ENCODE measurements around the gene IL19.

The IL19 gene

GRCh38 chr1:206770531-206771337 is at the start of gene IL19:
Gene IL19, plus strand, starts transcription at chr1:206770773. Its CDS starts 65,890 bp downstream, at chr1:206836663.
- FAIRE-seq (peak; percentile 64), DNase-seq (ENCODE audit: extremely low spot score, insufficient read length, low read depth) (no peak)

DNA sequence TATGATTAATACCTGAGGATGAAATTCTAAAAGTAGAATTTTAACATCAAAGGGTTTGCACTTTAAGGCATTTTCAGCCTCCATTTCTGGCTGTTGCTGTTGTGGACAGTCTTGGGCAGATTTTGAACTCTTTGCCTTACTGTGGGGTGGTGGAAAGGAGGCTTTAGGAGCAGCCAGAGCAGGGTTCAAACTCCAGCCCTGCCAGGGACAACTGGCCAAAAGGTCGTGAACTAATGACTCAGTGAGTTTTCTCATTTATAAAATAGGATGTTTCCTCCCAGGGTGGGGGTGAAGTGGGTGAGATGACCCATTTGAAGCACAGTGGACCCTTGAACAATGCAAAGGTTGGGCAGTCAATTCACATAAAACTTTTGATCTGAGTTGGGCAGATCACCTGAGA is 49.1 kb upstream of the IL19 start:
- FAIRE-seq (no peak), DNase-seq (ENCODE audit: extremely low spot score, insufficient read length, low read depth) (no peak)

DNA sequence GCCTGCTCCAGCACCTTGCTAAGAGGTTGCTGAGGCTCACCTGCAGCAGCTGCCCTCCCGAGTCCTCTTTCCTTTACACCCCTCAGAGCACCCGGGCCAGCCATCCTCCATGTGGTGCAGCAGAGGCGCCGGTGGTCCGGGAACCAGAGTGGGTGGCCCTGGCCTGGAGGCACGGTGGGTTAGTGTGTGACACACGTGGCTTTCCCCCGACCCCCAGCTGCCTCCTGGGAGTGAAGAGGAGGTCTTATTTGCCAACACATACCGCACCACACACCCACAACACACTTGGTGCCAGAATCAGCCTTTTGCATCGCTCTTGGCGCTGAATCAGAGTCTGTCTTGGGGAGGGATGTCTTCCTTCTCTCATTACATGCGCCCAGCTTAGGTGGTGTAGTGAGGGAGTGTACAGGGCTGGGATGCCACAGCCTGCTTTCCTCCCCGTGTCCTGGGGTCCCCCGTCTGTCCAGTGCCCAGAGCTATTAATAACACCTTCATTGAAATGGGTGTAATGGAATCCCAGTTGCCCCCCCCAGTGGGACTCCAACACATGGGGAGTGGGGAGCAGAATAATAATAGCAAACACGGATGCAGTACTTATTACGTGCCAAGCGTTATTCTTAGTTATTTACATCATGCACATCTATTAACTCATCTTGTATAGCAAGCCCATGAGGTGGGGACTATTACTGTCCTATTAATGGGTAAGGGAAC is 47.7 kb upstream of the IL19 start:
- no peak for FAIRE-seq
- no peak for DNase-seq (ENCODE audit: extremely low spot score, insufficient read length, low read depth)

- no peak for FAIRE-seq
Measured at GRCh38 chr1:206723462-206723804, 47.1 kb upstream of the IL19 start.

GRCh38 chr1:206723805-206724472 is 46.6 kb upstream of the IL19 start:
- DNase-seq (ENCODE audit: extremely low spot score, insufficient read length, low read depth) (no peak), FAIRE-seq (no peak)

More at GRCh38 chr1:206723462-206723804, 47.1 kb upstream of the IL19 start:
- DNase-seq (ENCODE audit: extremely low spot score, insufficient read length, low read depth) = no peak

DNA sequence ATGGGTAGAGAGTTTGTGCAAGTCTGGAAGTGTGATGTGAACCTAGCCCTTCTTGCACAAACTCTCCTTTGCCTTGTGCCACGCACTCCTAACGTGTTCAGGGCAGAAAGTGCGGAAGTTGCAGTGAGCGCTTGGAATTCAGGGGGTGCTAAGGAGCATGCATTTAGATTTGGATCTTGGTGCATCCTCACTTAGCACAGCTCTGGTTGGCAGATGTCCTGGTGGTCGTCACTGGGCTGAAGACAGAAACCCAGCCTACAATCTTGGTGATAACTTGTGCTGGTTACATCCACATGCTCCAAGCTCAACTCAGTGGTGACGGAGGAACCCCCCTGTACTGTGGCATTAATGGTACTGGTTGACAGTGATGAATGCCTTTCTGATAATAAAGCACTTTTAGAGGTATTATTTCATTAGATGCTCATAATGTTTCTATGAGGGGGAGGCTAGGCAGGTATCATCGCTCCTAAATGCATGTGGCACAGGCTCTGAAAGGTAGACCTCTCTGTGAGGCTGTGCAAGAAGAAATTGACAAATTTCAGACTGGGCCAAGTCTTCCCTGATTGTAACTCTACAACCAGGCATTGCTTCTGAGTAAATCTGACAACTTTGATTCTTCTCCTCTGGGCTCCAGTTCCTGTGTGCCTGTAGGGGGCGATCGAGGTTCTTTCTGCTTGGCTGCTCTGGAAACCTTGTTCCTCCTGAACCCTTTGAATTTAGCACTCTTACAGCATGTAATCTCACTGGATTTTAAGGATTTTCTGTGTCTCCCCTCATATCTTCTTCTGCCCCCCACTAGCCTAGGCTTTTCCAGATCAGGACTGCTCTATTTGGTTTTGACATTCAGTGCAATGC is 45.2 kb upstream of the IL19 start:
- peak; percentile 38 for FAIRE-seq
- no peak for DNase-seq (ENCODE audit: extremely low spot score, insufficient read length, low read depth)

GRCh38 chr1:206727981-206728696 is 42.4 kb upstream of the IL19 start:
- FAIRE-seq = no peak
- no peak for DNase-seq (ENCODE audit: extremely low spot score, insufficient read length, low read depth)

DNA sequence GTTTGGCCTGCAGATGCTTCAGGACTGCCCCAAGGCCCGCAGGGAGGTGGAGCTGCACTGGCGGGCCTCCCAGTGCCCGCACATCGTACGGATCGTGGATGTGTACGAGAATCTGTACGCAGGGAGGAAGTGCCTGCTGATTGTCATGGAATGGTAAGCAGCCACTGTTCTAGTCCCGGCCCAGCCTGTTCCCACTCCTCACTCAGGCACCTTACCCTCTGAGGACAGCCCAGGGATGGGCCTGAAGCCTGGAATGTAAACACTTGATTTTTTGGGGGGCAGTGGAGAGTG is 41.9 kb upstream of the IL19 start:
- no peak for DNase-seq (ENCODE audit: extremely low spot score, insufficient read length, low read depth)
- no peak for FAIRE-seq

DNA sequence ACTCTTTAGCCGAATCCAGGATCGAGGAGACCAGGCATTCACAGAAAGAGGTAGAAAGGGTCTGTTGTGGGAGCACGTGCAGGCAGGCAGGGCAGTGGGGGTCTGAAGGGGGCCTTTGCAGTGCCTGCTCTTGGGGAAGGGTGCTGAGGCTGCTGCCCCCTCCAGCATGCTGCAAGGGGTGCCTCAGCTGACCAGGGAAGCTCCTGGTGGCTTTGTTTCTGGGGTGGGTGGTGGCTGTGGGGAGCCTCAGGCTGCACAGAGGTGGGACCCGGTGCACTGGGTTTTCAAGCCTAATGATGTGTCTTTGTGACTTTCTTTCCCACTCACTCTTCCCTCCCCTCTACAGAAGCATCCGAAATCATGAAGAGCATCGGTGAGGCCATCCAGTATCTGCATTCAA is 41.5 kb upstream of the IL19 start:
- FAIRE-seq = no peak
- DNase-seq (ENCODE audit: extremely low spot score, insufficient read length, low read depth) = no peak

GRCh38 chr1:206729507-206729906 is 41.1 kb upstream of the IL19 start:
- DNase-seq (ENCODE audit: extremely low spot score, insufficient read length, low read depth) = no peak
- FAIRE-seq = no peak

DNA sequence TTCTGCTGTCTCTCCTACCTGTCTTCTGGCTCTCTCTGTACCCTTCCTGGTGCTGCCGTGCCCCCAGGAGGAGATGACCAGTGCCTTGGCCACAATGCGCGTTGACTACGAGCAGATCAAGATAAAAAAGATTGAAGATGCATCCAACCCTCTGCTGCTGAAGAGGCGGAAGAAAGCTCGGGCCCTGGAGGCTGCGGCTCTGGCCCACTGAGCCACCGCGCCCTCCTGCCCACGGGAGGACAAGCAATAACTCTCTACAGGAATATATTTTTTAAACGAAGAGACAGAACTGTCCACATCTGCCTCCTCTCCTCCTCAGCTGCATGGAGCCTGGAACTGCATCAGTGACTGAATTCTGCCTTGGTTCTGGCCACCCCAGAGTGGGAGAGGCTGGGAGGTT is 38.1 kb upstream of the IL19 start:
- no peak for FAIRE-seq
- DNase-seq (ENCODE audit: extremely low spot score, insufficient read length, low read depth) = no peak

DNA sequence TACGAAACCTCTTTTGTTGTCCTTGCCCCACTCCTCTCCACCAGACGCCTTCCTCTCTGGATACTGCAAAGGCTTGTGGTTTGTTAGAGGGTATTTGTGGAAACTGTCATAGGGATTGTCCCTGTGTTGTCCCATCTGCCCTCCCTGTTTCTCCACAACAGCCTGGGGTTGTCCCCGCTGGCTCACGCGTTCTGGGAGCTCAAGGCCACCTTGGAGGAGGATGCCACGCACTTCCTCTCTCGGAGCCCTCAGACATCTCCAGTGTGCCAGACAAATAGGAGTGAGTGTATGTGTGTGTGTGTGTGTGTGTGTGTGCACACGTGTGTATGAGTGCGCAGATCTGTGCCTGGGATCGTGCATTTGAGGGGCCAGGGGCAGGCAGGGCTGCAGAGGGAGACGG is 37.6 kb upstream of the IL19 start:
- DNase-seq (ENCODE audit: extremely low spot score, insufficient read length, low read depth) (no peak), FAIRE-seq (no peak)

DNA sequence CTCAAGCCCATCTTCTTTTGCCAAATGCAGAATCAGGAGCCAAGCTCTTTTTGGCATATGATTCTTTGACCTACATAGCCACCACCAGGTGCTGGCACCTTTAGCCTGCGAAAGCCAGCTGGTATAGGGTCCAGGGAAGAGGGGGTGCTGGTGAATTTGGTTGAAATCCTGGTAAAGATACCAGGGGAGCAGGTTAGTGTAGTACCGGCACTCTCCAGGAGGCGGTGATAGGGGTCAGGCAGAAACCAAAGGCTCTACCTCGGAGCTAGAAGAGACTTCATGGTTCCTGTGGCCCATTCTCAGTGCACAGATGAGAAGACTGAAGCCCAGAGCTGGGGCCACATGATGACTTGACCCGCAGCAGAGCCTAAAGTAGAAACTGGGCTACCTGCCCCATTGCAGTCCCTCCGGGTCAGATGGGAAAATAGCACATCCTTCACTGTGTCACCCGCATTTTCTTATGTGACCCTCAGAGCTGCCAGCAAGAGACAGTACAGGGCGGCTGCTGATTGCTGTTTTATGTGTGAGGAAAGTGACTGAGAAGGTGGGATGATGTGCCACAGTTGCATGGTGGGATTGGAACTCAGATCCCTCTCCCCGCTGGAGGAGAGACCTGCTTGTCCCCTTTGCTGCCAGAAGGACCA is 36.0 kb upstream of the IL19 start:
- FAIRE-seq (peak; percentile 86), DNase-seq (ENCODE audit: extremely low spot score, insufficient read length, low read depth) (peak; percentile 52)

DNA sequence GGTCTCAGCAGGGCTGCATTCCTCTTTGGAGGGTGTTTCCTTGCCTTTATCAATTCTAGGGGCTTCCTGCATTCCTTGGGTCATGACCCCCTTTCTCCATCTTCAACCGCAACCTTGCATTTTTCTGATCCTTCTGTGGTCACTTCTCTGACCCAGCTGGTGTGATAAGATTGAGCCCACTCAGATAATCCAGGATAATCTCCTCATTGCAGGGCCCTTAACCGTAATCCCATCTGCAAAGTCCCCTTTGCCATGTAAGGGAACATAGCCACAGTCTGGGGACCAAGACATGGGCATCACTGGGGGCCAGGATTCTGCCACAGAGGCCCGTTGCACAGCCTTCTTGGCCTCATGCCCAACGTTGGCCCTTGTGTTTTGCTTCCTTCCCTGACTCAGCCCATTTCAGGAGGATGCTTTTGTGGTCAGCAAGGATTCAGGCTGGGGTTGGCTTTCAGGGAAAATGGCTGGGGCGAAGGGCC is 35.0 kb upstream of the IL19 start:
- DNase-seq (ENCODE audit: extremely low spot score, insufficient read length, low read depth) (no peak), FAIRE-seq (no peak)

DNA sequence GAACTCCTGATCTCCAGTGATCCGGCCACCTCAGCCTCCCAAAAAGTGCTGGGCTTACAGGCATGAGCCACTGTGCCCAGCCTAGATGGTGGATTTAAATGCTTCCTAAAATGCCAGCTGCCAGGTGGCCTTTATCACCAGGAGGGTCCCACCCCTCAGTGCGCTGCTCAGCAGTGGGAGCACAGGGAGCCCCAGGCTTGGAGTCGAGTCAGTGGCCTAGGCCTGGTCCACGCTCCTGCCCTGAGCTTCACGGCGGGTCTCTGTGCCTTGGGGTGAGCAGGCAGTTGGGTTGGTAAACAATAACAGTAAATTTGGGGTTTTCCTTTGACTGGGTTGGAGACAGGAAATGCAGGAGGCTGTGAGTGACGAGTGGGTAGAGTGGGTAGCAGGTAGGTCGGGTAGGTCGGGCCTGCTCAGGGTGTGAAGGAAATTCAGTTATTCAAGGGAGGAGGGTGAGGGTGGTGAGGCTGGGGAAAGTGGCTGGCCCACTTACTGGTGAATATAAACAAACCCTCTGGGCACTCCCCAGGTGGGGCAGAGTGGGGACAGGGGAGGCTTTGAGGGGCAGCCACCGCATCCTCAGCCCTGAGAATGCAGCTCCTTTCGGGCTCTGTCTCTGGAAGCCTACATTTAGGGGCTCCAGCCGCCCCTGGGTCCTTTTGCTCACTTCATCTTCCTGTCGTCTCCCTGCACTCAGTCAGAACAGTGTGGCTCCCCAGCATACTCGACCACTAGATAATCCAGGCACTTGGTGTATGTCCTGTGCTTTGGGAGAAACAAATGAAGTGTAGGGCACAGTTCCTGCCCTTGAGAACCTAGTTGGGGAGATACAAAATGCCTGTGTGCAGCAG is 33.5 kb upstream of the IL19 start:
- FAIRE-seq (no peak), DNase-seq (ENCODE audit: extremely low spot score, insufficient read length, low read depth) (no peak)

- DNase-seq (ENCODE audit: extremely low spot score, insufficient read length, low read depth) (no peak), FAIRE-seq (no peak)
Measured at GRCh38 chr1:206737729-206738201, 32.8 kb upstream of the IL19 start.

GRCh38 chr1:206738370-206739366 is 31.9 kb upstream of the IL19 start:
- no peak for FAIRE-seq

More at GRCh38 chr1:206738370-206739366, 31.9 kb upstream of the IL19 start:
- no peak for DNase-seq (ENCODE audit: extremely low spot score, insufficient read length, low read depth)
